ENCODE results near the gene DLGAP1.

The DLGAP1 gene

GRCh38 chr18:3840766-3841165 lies 614.3 kb downstream of the DLGAP1 start:
- no peaks in the 10 kb centered on the region for H3K36me3 ChIP-seq (ENCODE audit: insufficient read depth, low read length)
- no peak overlapping the region for H3K4me3 ChIP-seq (ENCODE audit: low read depth, low read length, poor library complexity, severe bottlenecking)
- H2AFZ ChIP-seq (ENCODE audit: low read length) = no peak overlapping the region
- peaks cover 7% of the 10 kb centered on the region for H3K4me1 ChIP-seq (ENCODE audit: insufficient read depth, low read length, severe bottlenecking)
- no peak overlapping the region for H3K27ac ChIP-seq (ENCODE audit: low read depth, low read length, poor library complexity, severe bottlenecking)
- no peaks in the 10 kb centered on the region for H3K9me3 ChIP-seq (ENCODE audit: low read length)
- no peaks in the 10 kb centered on the region for H3F3A ChIP-seq (ENCODE audit: insufficient read depth, low read length)
- no peaks in the 10 kb centered on the region for H3K9me2 ChIP-seq (ENCODE audit: low read depth, low read length)
- TF ChIP-seq CTCF (IDR thresholded peaks at IDR 0.05; ENCODE audit: low read length) (no peak), EZH2 (IDR thresholded peaks at IDR 0.05; ENCODE audit: borderline replicate concordance, low read length) (no peak)
- no peaks in the 10 kb centered on the region for H3K27me3 ChIP-seq (ENCODE audit: insufficient read depth, low read length)
- H3K9ac ChIP-seq (ENCODE audit: low read length) = no peak overlapping the region
- H4K20me1 ChIP-seq (ENCODE audit: insufficient read depth, low read length) = no peaks in the 10 kb centered on the region
- no peak overlapping the region for H3K4me2 ChIP-seq (ENCODE audit: low read length)
- no peaks in the 10 kb centered on the region for H3K79me2 ChIP-seq (ENCODE audit: insufficient read depth, low read length)

- no peak overlapping the region for H2AFZ ChIP-seq (ENCODE audit: low read length)
- no peaks in the 10 kb centered on the region for H3K9me3 ChIP-seq (ENCODE audit: low read length)
- H3K9me2 ChIP-seq (ENCODE audit: low read depth, low read length) = no peaks in the 10 kb centered on the region
- no peak overlapping the region for H3K9ac ChIP-seq (ENCODE audit: low read length)
- no peak overlapping the region for H3K4me2 ChIP-seq (ENCODE audit: low read length)
- no peaks in the 10 kb centered on the region for H4K20me1 ChIP-seq (ENCODE audit: insufficient read depth, low read length)
- H3K79me2 ChIP-seq (ENCODE audit: insufficient read depth, low read length) = no peaks in the 10 kb centered on the region
- no peak overlapping the region for H3K4me3 ChIP-seq (ENCODE audit: low read depth, low read length, poor library complexity, severe bottlenecking)
- H3K27ac ChIP-seq (ENCODE audit: low read depth, low read length, poor library complexity, severe bottlenecking) = no peak overlapping the region
- H3K27me3 ChIP-seq (ENCODE audit: insufficient read depth, low read length) = no peaks in the 10 kb centered on the region
- H3K4me1 ChIP-seq (ENCODE audit: insufficient read depth, low read length, severe bottlenecking) = peaks cover 7% of the 10 kb centered on the region
- no peaks in the 10 kb centered on the region for H3K36me3 ChIP-seq (ENCODE audit: insufficient read depth, low read length)
- no peaks in the 10 kb centered on the region for H3F3A ChIP-seq (ENCODE audit: insufficient read depth, low read length)
- TF ChIP-seq EZH2 (IDR thresholded peaks at IDR 0.05; ENCODE audit: borderline replicate concordance, low read length) (no peak), CTCF (IDR thresholded peaks at IDR 0.05; ENCODE audit: low read length) (no peak)
Observed at GRCh38 chr18:3839581-3839981, 615.5 kb downstream of the DLGAP1 start.

- no peak overlapping the region for H3K9ac ChIP-seq (ENCODE audit: low read length)
- no peak for TF ChIP-seq EZH2 (IDR thresholded peaks at IDR 0.05; ENCODE audit: borderline replicate concordance, low read length)
- no peak for TF ChIP-seq CTCF (IDR thresholded peaks at IDR 0.05; ENCODE audit: low read length)
Observed at GRCh38 chr18:3836483-3837335, 618.4 kb downstream of the DLGAP1 start.

More at GRCh38 chr18:3836483-3837335, 618.4 kb downstream of the DLGAP1 start:
- H3F3A ChIP-seq (ENCODE audit: insufficient read depth, low read length) = no peaks in the 10 kb centered on the region
- H3K4me2 ChIP-seq (ENCODE audit: low read length) = no peak overlapping the region
- H2AFZ ChIP-seq (ENCODE audit: low read length) = no peak overlapping the region
- no peak overlapping the region for H3K27ac ChIP-seq (ENCODE audit: low read depth, low read length, poor library complexity, severe bottlenecking)
- no peaks in the 10 kb centered on the region for H3K27me3 ChIP-seq (ENCODE audit: insufficient read depth, low read length)
- H3K4me3 ChIP-seq (ENCODE audit: low read depth, low read length, poor library complexity, severe bottlenecking) = no peak overlapping the region
- no peaks in the 10 kb centered on the region for H3K9me3 ChIP-seq (ENCODE audit: low read length)
- H3K36me3 ChIP-seq (ENCODE audit: insufficient read depth, low read length) = no peaks in the 10 kb centered on the region
- H3K9me2 ChIP-seq (ENCODE audit: low read depth, low read length) = no peaks in the 10 kb centered on the region
- no peaks in the 10 kb centered on the region for H3K79me2 ChIP-seq (ENCODE audit: insufficient read depth, low read length)
- no peaks in the 10 kb centered on the region for H4K20me1 ChIP-seq (ENCODE audit: insufficient read depth, low read length)
- peaks cover 7% of the 10 kb centered on the region for H3K4me1 ChIP-seq (ENCODE audit: insufficient read depth, low read length, severe bottlenecking)

All from OCI-LY1 (cell line).